GM12891 (cell line): ENCODE data around the gene PIN1.

ENCODE experiments used
- PAX5 ChIP-seq: IDR thresholded peaks from 2 replicates; pipeline ENCODE4 v1.6.1; 2011; ENCODE audit warnings: low read length, moderate library complexity, mild to moderate bottlenecking; ENCODE audit not compliant: insufficient read depth, severe bottlenecking
- POLR2A ChIP-seq: IDR thresholded peaks from 2 replicates; pipeline ENCODE4 v1.6.1; 2011; ENCODE audit warnings: low read depth, low read length, control low read depth
- POLR2AphosphoS5 ChIP-seq: IDR thresholded peaks from 2 replicates; pipeline ENCODE4 v1.6.1; 2011; ENCODE audit warnings: low read depth, low read length, control low read depth
- POU2F2 ChIP-seq: IDR thresholded peaks from 2 replicates; pipeline ENCODE4 v1.6.1; 2011; ENCODE audit warnings: low read depth, mild to moderate bottlenecking, control low read depth, low read length, moderate library complexity
- TAF1 ChIP-seq: IDR thresholded peaks from 2 replicates; pipeline ENCODE4 v1.6.1; 2011; ENCODE audit warnings: low read depth, low read length, control low read depth

DNA sequence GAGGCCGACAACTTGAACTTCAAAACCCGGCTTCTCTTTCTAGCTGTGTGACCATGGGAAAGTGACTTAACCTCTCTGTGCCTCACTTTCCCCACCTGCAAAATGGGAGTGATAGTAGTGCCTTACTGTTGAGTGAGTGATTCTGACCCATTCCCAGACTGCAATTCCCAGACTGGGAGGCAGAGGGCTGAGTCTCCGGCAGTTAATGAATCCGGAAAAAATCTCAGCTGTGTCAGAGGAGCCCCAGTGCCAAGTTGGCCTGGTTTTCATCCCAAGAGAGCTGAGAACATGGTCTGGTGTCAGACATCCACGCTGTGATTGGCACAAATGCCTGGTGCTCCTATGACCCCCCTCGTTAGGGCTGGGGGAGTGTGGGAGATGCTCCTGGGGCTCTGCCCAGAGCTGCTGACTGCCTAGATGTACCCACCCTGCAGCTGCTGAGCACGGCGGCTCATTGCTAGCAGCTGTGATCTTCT lies 50.0 kb downstream of the PIN1 start:
- TF ChIP-seq POLR2A (no peak), POLR2AphosphoS5 (no peak), TAF1 (no peak), POU2F2 (no peak), PAX5 (no peak)
